SK-MEL-5 (cell line): Measurements from ENCODE around the gene VAMP8. TPM values are rescaled to one million over a fixed set of nuclear protein-coding genes. Genes with fewer than 3 reads are reported as not detected.
"Not testable (repeated sequence)": the region's sequence is repeated elsewhere in the genome, so short reads cannot be mapped to it uniquely, and the experiment has no call there.

ENCODE experiments used
- DNase-seq: peaks from one replicate; pipeline ENCODE4 v3.0.0-alpha.2; 2016; ENCODE audit warnings: low read depth, low spot score
- in situ Hi-C: cut with HindIII; loops from 2 replicates; pipeline ENCODE4 v1.10.0; 2016; ENCODE audit warnings: low sequenced_read_pairs, high pct_unique_total_duplicates, low pct_unique_long_range_greater_than_20kb
- total RNA-seq: library from RNA; depleted of rRNA; stranded (reverse); fragments of >200 nt; shearing (Covaris generic); gene quantifications from 2 replicates; pipeline ENCODE4 v1.2.3, GENCODE V29; 2014

The VAMP8 gene
- total RNA-seq, 1 experiment from 2014 or later = 48.2 TPM

GRCh38 chr2:85604568-85605339 is 27.4 kb downstream of the VAMP8 start:
- no peak for DNase-seq
- in situ Hi-C loops = no loop called here

GRCh38 chr2:85605406-85606115 is 28.2 kb downstream of the VAMP8 start:
- DNase-seq = no peak
- in situ Hi-C loops = no loop called here

GRCh38 chr2:85606116-85606455 is 28.7 kb downstream of the VAMP8 start:
- in situ Hi-C loops = no loop called here

GRCh38 chr2:85607268-85608215 is 30.2 kb downstream of the VAMP8 start:
- in situ Hi-C loops = no loop called here
- no peak for DNase-seq

More at GRCh38 chr2:85606116-85606455, 28.7 kb downstream of the VAMP8 start:
- no peak for DNase-seq

- in situ Hi-C loops = no loop called here
- DNase-seq = no peak
These were observed 33.9 kb downstream of the VAMP8 start for GRCh38 chr2:85611217-85611704.

GRCh38 chr2:85611705-85612587 is 34.6 kb downstream of the VAMP8 start, which contains the start of gene C2orf68:
Gene C2orf68 (minus strand): TSS chr2:85612066. CDS start chr2:85611984, 82 bp downstream.
- in situ Hi-C loops = no loop called here
- peak; percentile 91 for DNase-seq

GRCh38 chr2:85613717-85614515 is 36.5 kb downstream of the VAMP8 start:
- DNase-seq = no peak
- in situ Hi-C loops = no loop called here

GRCh38 chr2:85614757-85615156 is 37.4 kb downstream of the VAMP8 start:
- in situ Hi-C loops, DNase-seq: not testable (repeated sequence)

GRCh38 chr2:85615413-85615728 is 38.0 kb downstream of the VAMP8 start:
- no peak for DNase-seq
- in situ Hi-C loops = no loop called here

- in situ Hi-C loops, DNase-seq: not testable (repeated sequence)
These were observed 40.3 kb downstream of the VAMP8 start for GRCh38 chr2:85617723-85618122.

GRCh38 chr2:85619617-85620016 is 42.2 kb downstream of the VAMP8 start:
- in situ Hi-C loops = no loop called here

GRCh38 chr2:85621338-85621737 is 44.0 kb downstream of the VAMP8 start:
- in situ Hi-C loops = no loop called here
- no peak for DNase-seq

More at GRCh38 chr2:85619617-85620016, 42.2 kb downstream of the VAMP8 start:
- no peak for DNase-seq

GRCh38 chr2:85623991-85624390 is 46.6 kb downstream of the VAMP8 start:
- in situ Hi-C loops = no loop called here

GRCh38 chr2:85628658-85629057 is 51.3 kb downstream of the VAMP8 start:
- DNase-seq = no peak
- in situ Hi-C loops = no loop called here

More at GRCh38 chr2:85623991-85624390, 46.6 kb downstream of the VAMP8 start:
- DNase-seq = no peak

- in situ Hi-C loops = no loop called here
These were observed 53.9 kb downstream of the VAMP8 start for GRCh38 chr2:85631316-85631715.

More at GRCh38 chr2:85631316-85631715, 53.9 kb downstream of the VAMP8 start:
- no peak for DNase-seq
